Activated CD4-positive, CD25-positive, alpha-beta regulatory T cell treated with anti-CD3 and anti-CD28 coated beads, Interleukin-2, amount 50 U/mL, for 24 hours (primary cell): ENCODE measurements around the gene CMSS1.

Experiments
- ATAC-seq, 2 donors: fragments of 150-1000 bp; cut with Tn5 transposase; one replicate each; pipeline ENCODE4 v1.10.0; 2021; ENCODE audit warnings: mild to moderate bottlenecking in 1 of 2, moderate library complexity in 1 of 2

Gene CMSS1

GRCh38 chr3:100001526-100002270 lies 184.0 kb downstream of the CMSS1 start:
- ATAC-seq, result no peak

- ATAC-seq, result peak in 1 of 2 donors; percentile 38
Measured at GRCh38 chr3:100002599-100003350, 185.1 kb downstream of the CMSS1 start.

- ATAC-seq, result no peak
Measured at GRCh38 chr3:100003609-100004503, 186.2 kb downstream of the CMSS1 start.

- ATAC-seq, result no peak
Measured at GRCh38 chr3:100004931-100005330, 187.3 kb downstream of the CMSS1 start.

- ATAC-seq, result no peak
Measured at GRCh38 chr3:100005665-100006393, 188.2 kb downstream of the CMSS1 start.

DNA sequence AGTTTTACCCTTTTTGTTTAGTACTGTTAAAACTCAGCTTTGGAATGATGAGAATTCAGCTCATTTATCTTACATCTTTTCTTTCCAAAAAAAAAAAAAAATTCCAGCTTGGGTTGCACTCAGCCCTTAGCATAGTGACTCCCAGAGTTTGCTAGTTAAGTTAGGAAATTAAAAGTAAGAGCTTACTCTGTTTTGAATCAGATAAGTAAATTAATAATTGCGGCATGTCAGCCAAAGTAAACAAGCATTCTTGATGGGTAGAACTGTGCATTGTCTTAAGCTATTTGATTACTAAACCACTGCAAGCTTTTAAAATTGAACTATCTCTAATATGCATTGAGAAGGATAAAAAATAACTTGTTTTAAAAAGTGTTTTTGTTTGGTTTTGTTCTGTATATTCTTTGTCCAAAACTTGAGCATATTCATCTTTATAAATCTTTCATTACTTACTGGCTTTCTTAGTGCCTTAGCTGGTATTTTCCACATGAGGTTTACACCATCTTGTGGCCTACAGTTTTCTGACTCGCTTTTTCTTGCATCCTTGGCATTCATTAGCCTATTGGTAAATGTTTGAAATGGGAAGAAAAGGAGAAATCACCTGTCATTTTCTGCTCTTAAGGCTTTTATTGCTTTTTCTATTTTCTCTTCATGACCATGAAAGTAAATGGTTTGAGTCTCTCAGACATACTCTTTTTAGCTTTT lies 189.1 kb downstream of the CMSS1 start:
- no peak for ATAC-seq

DNA sequence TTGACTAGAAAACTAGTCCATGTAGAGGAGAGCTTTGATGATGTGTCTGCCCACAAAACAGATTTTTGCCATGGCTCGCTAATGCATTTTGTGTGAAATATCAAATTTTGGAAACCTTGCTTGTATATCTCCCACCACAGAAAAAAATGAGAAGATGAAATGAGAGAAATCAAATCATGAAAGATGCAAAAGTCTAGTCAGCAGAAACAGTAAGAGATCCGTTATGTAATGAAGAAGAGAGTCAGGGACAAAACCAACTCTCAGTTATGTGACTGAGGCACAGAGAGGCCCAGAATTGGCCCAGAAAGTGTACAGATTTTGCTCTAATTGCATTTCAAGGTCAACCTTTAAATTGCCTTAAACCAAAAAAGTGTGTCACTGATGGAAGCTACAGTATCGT lies 189.7 kb downstream of the CMSS1 start:
- no peak for ATAC-seq

GRCh38 chr3:100008081-100008698 lies 190.5 kb downstream of the CMSS1 start:
- ATAC-seq, result no peak

DNA sequence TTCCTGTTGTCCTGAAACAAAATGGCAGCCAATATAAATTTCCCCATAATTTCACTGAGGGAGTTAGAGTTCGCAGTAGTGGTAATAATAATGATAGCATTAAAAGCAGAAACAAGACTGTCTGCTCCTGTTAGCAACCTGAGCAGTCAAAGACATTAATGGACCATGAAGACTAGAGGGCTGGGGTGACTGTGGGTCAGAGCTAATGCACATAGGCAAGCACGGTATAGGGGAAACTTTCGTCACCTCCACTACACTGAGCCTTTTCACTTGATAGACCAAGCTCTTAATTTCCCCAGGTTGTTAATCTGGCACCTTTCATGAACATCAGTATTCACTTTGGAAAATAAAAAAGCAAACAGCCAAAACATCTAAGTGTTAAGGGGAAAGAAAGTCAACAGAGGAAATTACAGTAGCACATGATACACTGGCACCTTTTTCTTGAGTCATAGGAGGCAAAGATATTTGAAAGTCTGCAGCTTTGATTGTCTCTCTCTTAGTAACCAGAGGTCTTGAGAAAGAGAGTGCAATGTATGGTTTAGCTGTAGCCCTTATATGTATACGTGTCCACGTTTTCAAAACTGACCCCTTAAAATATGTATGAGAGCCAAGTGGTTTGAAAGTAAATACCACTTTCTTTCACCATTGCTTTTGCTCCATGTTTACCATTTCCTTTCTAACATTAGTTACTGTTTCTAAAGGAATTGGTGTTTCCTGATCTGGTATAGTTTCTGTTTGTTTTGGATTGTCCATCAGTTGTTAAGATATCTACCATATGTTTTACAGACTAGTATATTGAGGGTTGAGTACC lies 191.8 kb downstream of the CMSS1 start:
- ATAC-seq, result no peak

GRCh38 chr3:100010087-100010417 lies 192.4 kb downstream of the CMSS1 start:
- ATAC-seq, result no peak

DNA sequence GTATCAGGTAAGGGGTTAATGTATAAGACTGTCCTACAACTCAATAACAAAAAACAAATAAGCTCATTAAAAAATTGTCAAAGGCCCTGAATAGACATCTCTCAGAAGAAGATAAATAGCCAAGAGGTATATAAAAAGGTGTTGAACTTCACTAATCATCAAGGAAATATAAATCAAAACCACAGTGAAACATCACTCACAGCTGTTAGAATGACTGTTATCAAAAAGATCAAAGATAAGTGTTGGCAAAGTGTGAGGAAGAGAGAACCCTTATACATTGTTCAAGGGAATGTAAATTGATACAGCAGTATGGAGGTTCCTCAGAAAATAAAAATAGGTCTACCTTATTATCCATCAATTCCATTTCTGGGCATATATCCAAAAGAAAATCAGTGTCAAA lies 201.1 kb downstream of the CMSS1 start:
- no peak for ATAC-seq

DNA sequence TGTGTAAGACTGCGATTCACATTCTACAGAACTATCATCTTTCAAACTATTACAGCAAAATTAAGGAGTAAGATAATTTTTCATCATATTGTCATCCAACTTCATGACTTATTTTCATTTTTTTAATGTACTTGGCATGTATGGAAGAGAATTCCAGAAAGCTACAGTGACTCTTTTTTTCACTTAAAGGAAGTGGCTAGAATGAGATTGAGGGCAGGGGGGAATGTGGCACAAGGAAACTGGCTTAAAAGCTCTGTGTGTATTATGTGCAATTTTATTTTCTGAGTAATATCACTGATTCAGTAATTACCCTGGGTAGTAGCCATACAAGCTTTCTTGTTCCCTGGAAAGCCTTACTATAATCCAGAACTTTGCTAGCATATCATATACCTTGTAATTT lies 202.1 kb downstream of the CMSS1 start:
- no peak for ATAC-seq

DNA sequence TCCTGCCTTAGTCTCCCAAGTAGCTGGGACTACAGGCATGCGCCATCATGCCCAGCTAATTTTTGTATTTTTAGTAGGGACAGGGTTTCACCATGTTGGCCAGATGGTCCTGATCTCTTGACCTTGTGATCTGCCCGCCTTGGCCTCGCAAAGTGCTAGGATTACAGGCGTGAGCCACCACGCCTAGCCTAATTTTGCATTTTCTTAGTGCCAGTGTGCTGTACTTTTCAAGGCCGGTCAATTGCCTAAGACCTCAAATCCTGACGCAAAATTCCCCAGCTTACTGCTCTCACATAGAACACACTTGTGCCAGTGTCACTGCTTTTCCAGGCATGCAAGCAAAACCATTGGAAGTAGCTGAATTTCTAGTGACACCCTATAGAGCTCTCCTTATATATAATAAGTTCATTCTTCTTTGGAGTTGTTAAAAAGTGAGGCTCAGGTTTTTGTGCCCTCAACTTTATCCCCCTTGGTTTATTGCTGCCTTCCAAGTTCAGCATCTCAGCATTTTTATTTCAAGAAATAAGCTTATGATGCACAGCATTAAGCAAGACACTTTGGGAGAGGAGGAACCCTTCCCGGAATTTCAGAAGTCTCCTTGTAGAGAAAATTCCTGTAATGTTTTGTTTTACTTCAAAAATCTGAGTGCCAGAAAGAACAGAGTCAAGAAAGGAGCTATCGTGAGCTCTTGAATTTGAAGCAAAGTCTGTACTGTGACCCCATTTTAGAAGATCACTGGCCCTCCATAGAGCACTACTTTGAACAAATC lies 203.4 kb downstream of the CMSS1 start:
- ATAC-seq, result no peak

- ATAC-seq, result no peak
Measured at GRCh38 chr3:100022506-100022905, 204.8 kb downstream of the CMSS1 start.

DNA sequence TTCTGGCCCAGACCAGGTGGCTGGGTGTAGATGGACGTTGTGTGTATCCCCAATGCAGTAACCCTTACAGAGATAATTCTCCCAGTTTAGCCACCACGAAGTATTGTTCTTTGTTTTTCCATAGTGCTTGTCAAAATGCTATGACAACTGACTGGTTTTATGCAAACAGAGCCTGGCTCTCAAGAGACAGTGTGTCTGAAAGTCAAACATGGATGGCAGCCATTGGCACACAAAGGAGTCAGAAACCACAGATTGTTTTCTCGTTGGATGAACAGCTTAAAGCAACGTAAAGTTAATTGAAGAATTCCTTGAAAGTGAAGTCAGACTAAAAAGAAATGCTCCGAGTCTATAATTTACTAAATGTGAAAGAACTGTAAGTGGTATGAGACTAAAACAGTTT lies 205.5 kb downstream of the CMSS1 start:
- ATAC-seq, result no peak

- no peak for ATAC-seq
Measured at GRCh38 chr3:100023595-100023994, 205.9 kb downstream of the CMSS1 start.

- ATAC-seq, result no peak
Measured at GRCh38 chr3:100024520-100025303, 207.1 kb downstream of the CMSS1 start.

GRCh38 chr3:100027321-100027720 lies 209.7 kb downstream of the CMSS1 start:
- no peak for ATAC-seq

DNA sequence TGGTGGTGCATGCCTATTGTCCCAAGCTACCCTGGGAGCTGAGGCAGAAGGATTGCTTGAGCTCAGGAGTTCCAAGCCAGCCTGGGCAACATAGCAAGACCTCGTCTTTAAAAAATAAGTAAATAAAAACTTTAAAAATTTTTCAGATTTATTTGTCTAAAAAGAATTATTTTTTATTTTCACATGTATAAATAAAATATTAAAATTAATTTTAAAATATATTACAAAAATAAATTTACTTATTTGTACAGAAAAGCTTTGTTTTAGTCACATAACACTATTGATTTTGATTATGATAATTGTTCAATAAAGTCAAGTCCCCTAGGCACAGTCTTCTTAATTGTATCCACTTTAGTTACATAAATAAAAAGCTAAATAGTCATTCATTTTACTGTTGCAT lies 211.4 kb downstream of the CMSS1 start:
- no peak for ATAC-seq
